Mesendoderm (in vitro differentiated cells): ENCODE measurements around the gene NAV2.
A peak's percentile ranks its signal among the peaks of the same experiment; 100 is the strongest.
"Not testable (repeated sequence)": the region's sequence is repeated elsewhere in the genome, so short reads cannot be mapped to it uniquely, and the experiment has no call there.

ENCODE experiments used
- DNase-seq: peaks from one replicate; pipeline ENCODE4 v3.0.0; 2013
- H2AK5ac ChIP-seq: 2 replicates; pipeline ENCODE4 v1.6.1; 2013; ENCODE audit warnings: low read length, inconsistent platforms
- H2BK120ac ChIP-seq: 2 replicates; pipeline ENCODE4 v1.6.1; 2013; ENCODE audit warnings: low read depth, mild to moderate bottlenecking, low read length, moderate library complexity, mixed read lengths
- H2BK15ac ChIP-seq: replicated peaks from 2 replicates; pipeline ENCODE4 v1.6.1; 2013; ENCODE audit warnings: low read depth, mild to moderate bottlenecking, moderate library complexity
- H2BK5ac ChIP-seq: 2 replicates; pipeline ENCODE4 v1.6.1; 2013; ENCODE audit warnings: low read length, inconsistent platforms
- H3K18ac ChIP-seq: 2 replicates; pipeline ENCODE4 v1.6.1; 2013; ENCODE audit warnings: mild to moderate bottlenecking, low read length, mixed read lengths
- H3K23ac ChIP-seq: one replicate; pipeline ENCODE4 v1.6.1; 2013; ENCODE audit warnings: low read length
- H3K27ac ChIP-seq: 2 replicates; pipeline ENCODE4 v1.5.1; 2013; ENCODE audit warnings: low read depth, mild to moderate bottlenecking, inconsistent platforms, low read length, moderate library complexity
- H3K27me3 ChIP-seq: 2 replicates; pipeline ENCODE4 v1.6.1; 2013; ENCODE audit warnings: low read length, control low read depth, mild to moderate bottlenecking, inconsistent platforms; ENCODE audit not compliant: insufficient read depth, poor library complexity
- H3K36me3 ChIP-seq: 2 replicates; pipeline ENCODE4 v1.6.1; 2013; ENCODE audit warnings: low read length, inconsistent platforms; ENCODE audit not compliant: control insufficient read depth, insufficient read depth
- H3K4ac ChIP-seq: one replicate; pipeline ENCODE4 v1.6.1; 2013; ENCODE audit warnings: low read depth, mild to moderate bottlenecking, low read length, moderate library complexity
- H3K4me1 ChIP-seq: 2 replicates; pipeline ENCODE4 v1.6.1; 2013; ENCODE audit warnings: low read depth, low read length, inconsistent platforms; ENCODE audit not compliant: control insufficient read depth
- H3K4me2 ChIP-seq: 2 replicates; pipeline ENCODE4 v1.6.1; 2013; ENCODE audit warnings: low read length
- H3K4me3 ChIP-seq: 2 replicates; pipeline ENCODE4 v1.5.1; 2013; ENCODE audit warnings: mild to moderate bottlenecking, low read length
- H3K56ac ChIP-seq: one replicate; pipeline ENCODE4 v1.6.1; 2013; ENCODE audit warnings: low read length
- H3K79me1 ChIP-seq: 2 replicates; pipeline ENCODE4 v1.6.1; 2013; ENCODE audit warnings: low read length, inconsistent platforms
- H3K79me2 ChIP-seq: 2 replicates; pipeline ENCODE4 v1.6.1; 2013; ENCODE audit warnings: mild to moderate bottlenecking, low read length; ENCODE audit not compliant: control insufficient read depth, insufficient read depth
- H3K9ac ChIP-seq: 2 replicates; pipeline ENCODE4 v1.6.1; 2013; ENCODE audit warnings: low read length, inconsistent platforms
- H4K5ac ChIP-seq: one replicate; pipeline ENCODE4 v1.6.1; 2013; ENCODE audit warnings: low read length
- H4K8ac ChIP-seq: one replicate; pipeline ENCODE4 v1.6.1; 2013; ENCODE audit warnings: low read depth, mild to moderate bottlenecking, control low read depth, low read length, moderate library complexity
- WGBS: extraction: QIAGEN DNeasy Blood & Tissue Kit; methylation state at CpG from one replicate; pipeline ENCODE4 v1.1.7; 2013; ENCODE audit warnings: low lambda C conversion rate, missing lambda C conversion rate; ENCODE audit not compliant: insufficient coverage; ENCODE audit errors: extremely low coverage; 5-methylcytosine and 5-hydroxymethylcytosine counted together

Gene NAV2

GRCh38 chr11:19890308-19890707, 177.7 kb downstream of the NAV2 start:
- Histone ChIP-seq H3K36me3 (no peaks in the 10 kb centered on the region), H3K4me1 (peaks cover 12% of the 10 kb centered on the region), H3K4ac (no peak overlapping the region), H3K79me1 (no peaks in the 10 kb centered on the region), H4K5ac (no peak overlapping the region), H2AK5ac (no peak overlapping the region), H3K9ac (no peak overlapping the region), H2BK5ac (no peak overlapping the region), H2BK120ac (no peak overlapping the region), H3K79me2 (no peaks in the 10 kb centered on the region), H2BK15ac (no peak overlapping the region), H3K4me2 (no peak overlapping the region), H3K27me3 (no peaks in the 10 kb centered on the region), H3K56ac (no peak overlapping the region), H4K8ac (no peak overlapping the region), H3K23ac (no peak overlapping the region), H3K4me3 (no peak overlapping the region), H3K27ac (peak overlapping the region; percentile 4), H3K18ac (no peak overlapping the region)
- no CpG with 5 or more reads among the region's 1 CpG for WGBS
- DNase-seq: peak; percentile 86

GRCh38 chr11:19891022-19891421, 178.4 kb downstream of the NAV2 start:
- Histone ChIP-seq H2BK120ac (no peak overlapping the region), H3K79me2 (no peaks in the 10 kb centered on the region), H3K27ac (no peak overlapping the region), H3K23ac (no peak overlapping the region), H2AK5ac (no peak overlapping the region), H3K4me2 (no peak overlapping the region), H3K79me1 (no peaks in the 10 kb centered on the region), H3K27me3 (no peaks in the 10 kb centered on the region), H2BK15ac (no peak overlapping the region), H3K36me3 (no peaks in the 10 kb centered on the region), H3K4me3 (no peak overlapping the region), H3K56ac (no peak overlapping the region), H2BK5ac (no peak overlapping the region), H4K8ac (no peak overlapping the region), H3K4me1 (peaks cover 14% of the 10 kb centered on the region), H4K5ac (no peak overlapping the region), H3K4ac (no peak overlapping the region), H3K18ac (no peak overlapping the region), H3K9ac (no peak overlapping the region)
- no peak for DNase-seq

- H3K27me3 ChIP-seq: no peaks in the 10 kb centered on the region
- WGBS: no CpG with 5 or more reads among the region's 11 CpGs
Observed at GRCh38 chr11:19892387-19892786, 179.8 kb downstream of the NAV2 start.

GRCh38 chr11:19892876-19893275, 180.2 kb downstream of the NAV2 start:
- Histone ChIP-seq H4K8ac (no peak overlapping the region), H3K79me1 (no peaks in the 10 kb centered on the region), H3K56ac (no peak overlapping the region), H2BK120ac (no peak overlapping the region), H3K4ac (no peak overlapping the region), H3K27ac (no peak overlapping the region), H3K23ac (no peak overlapping the region), H3K9ac (no peak overlapping the region), H3K4me3 (no peak overlapping the region), H2AK5ac (no peak overlapping the region), H3K4me1 (peaks cover 14% of the 10 kb centered on the region), H3K4me2 (no peak overlapping the region), H3K36me3 (no peaks in the 10 kb centered on the region), H4K5ac (no peak overlapping the region), H3K27me3 (no peaks in the 10 kb centered on the region), H3K18ac (no peak overlapping the region), H2BK15ac (no peak overlapping the region), H2BK5ac (no peak overlapping the region), H3K79me2 (no peaks in the 10 kb centered on the region)
- no CpG with 5 or more reads among the region's 1 CpG for WGBS
- no peak for DNase-seq

More at GRCh38 chr11:19892387-19892786, 179.8 kb downstream of the NAV2 start:
- Histone ChIP-seq H3K79me2 (no peaks in the 10 kb centered on the region), H3K18ac (no peak overlapping the region), H3K56ac (no peak overlapping the region), H3K27ac (peak overlapping the region; percentile 17), H3K36me3 (no peaks in the 10 kb centered on the region), H3K4ac (no peak overlapping the region), H3K4me2 (no peak overlapping the region), H3K9ac (no peak overlapping the region), H3K79me1 (no peaks in the 10 kb centered on the region), H2AK5ac (no peak overlapping the region), H2BK15ac (no peak overlapping the region), H3K4me3 (no peak overlapping the region), H3K4me1 (peaks cover 14% of the 10 kb centered on the region), H2BK5ac (no peak overlapping the region), H2BK120ac (no peak overlapping the region), H3K23ac (no peak overlapping the region), H4K8ac (no peak overlapping the region), H4K5ac (no peak overlapping the region)
- peak; percentile 81 for DNase-seq

GRCh38 chr11:19894404-19894803, 181.8 kb downstream of the NAV2 start:
- Histone ChIP-seq H4K8ac (no peak overlapping the region), H2AK5ac (no peak overlapping the region)
- no peak for DNase-seq

GRCh38 chr11:19895037-19895436, 182.4 kb downstream of the NAV2 start:
- H2BK15ac ChIP-seq, H4K8ac ChIP-seq, H3K27me3 ChIP-seq, H2AK5ac ChIP-seq, H3K4me3 ChIP-seq, H3K79me1 ChIP-seq, H3K79me2 ChIP-seq, H4K5ac ChIP-seq, H3K23ac ChIP-seq, H3K9ac ChIP-seq, H3K27ac ChIP-seq, H3K4ac ChIP-seq, H3K4me2 ChIP-seq, H3K56ac ChIP-seq, DNase-seq, H3K18ac ChIP-seq, H3K36me3 ChIP-seq, H2BK5ac ChIP-seq: not testable (repeated sequence)
- peaks cover 14% of the 10 kb centered on the region for H3K4me1 ChIP-seq
- peak overlapping the region; percentile 28 for H2BK120ac ChIP-seq
- no CpG with 5 or more reads among the region's 3 CpGs for WGBS

More at GRCh38 chr11:19894404-19894803, 181.8 kb downstream of the NAV2 start:
- H3K9ac ChIP-seq: no peak overlapping the region
- peaks cover 14% of the 10 kb centered on the region for H3K4me1 ChIP-seq
- H3K36me3 ChIP-seq: no peaks in the 10 kb centered on the region
- H3K4ac ChIP-seq: no peak overlapping the region
- no peaks in the 10 kb centered on the region for H3K79me2 ChIP-seq
- no peak overlapping the region for H3K4me3 ChIP-seq
- no peaks in the 10 kb centered on the region for H3K27me3 ChIP-seq
- H3K56ac ChIP-seq: no peak overlapping the region
- no peak overlapping the region for H2BK15ac ChIP-seq
- WGBS: no CpG with 5 or more reads among the region's 2 CpGs
- no peak overlapping the region for H3K18ac ChIP-seq
- no peak overlapping the region for H3K27ac ChIP-seq
- no peaks in the 10 kb centered on the region for H3K79me1 ChIP-seq
- H3K4me2 ChIP-seq: no peak overlapping the region
- H2BK120ac ChIP-seq: no peak overlapping the region
- no peak overlapping the region for H2BK5ac ChIP-seq
- no peak overlapping the region for H3K23ac ChIP-seq
- no peak overlapping the region for H4K5ac ChIP-seq
